Daoy (cell line): ENCODE measurements around the gene RALGPS1. TPM values are rescaled to one million over a fixed set of nuclear protein-coding genes. Genes with fewer than 3 reads are reported as not detected.

Experiments
- DNase-seq: peaks from one replicate; pipeline ENCODE4 v3.0.0-alpha.2; 2015; ENCODE audit warnings: low read depth
- total RNA-seq: library from RNA; depleted of rRNA; stranded (reverse); fragments of >200 nt; shearing (Covaris generic); gene quantifications from 2 replicates; pipeline ENCODE4 v1.2.3, GENCODE V29; 2014

Gene RALGPS1
- total RNA-seq, 1 experiment from 2014 or later, result 4.9 TPM

- no peak for DNase-seq
Observed at GRCh38 chr9:127053057-127053821, 138.7 kb downstream of the RALGPS1 start.

DNA sequence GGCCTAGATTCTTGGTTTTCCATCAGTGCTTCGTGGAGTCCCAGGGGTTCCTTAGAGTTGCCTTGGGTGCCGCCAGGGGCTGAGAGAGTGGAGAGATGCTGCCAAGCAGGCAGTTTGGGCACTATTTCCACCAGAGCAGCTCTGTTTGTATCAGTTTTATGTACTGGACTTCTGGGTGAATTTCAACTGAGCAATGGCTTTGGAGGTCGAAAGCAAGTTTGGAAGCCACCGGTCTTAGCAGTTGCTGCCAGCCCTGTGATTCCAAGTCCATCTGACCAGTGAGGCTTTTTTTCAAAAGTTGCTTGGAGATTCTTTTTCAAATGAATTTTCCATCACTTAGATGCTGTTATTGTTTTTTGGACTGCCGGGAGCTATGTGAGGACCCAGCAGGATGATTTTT lies 139.4 kb downstream of the RALGPS1 start:
- no peak for DNase-seq

DNA sequence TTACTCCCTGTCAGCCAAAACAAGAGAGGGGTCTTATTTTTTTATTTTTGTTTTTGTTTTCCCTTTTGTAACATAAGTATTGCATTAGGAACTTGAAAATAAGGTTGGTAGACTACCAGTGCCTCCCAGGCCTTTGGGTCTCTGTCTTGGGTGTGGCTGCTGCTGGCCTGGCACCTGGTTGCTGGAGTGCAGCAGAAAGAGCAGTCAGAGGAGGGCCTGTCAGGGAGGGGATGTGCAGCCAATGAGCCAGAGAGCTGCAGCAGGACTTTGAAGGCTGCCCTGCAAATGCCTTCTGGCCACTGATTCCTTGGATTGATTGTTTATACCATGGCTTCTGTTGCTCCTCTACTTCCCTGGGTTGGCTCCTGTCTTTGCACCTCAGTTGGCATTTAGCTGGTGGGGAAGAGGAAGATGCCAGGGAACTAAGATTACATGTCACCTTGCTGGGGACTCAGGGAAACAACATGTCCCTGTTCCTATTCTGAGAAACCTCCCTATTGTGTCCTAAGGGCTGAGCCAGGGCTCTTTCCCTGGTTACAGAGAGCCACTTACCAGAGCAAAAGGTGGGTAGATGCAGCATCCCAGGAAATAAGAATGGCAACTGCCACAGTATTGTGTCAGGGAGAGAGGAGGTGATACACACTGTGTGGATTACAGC lies 141.3 kb downstream of the RALGPS1 start:
- no peak for DNase-seq

- no peak for DNase-seq
Observed at GRCh38 chr9:127056446-127056845, 141.9 kb downstream of the RALGPS1 start.

DNA sequence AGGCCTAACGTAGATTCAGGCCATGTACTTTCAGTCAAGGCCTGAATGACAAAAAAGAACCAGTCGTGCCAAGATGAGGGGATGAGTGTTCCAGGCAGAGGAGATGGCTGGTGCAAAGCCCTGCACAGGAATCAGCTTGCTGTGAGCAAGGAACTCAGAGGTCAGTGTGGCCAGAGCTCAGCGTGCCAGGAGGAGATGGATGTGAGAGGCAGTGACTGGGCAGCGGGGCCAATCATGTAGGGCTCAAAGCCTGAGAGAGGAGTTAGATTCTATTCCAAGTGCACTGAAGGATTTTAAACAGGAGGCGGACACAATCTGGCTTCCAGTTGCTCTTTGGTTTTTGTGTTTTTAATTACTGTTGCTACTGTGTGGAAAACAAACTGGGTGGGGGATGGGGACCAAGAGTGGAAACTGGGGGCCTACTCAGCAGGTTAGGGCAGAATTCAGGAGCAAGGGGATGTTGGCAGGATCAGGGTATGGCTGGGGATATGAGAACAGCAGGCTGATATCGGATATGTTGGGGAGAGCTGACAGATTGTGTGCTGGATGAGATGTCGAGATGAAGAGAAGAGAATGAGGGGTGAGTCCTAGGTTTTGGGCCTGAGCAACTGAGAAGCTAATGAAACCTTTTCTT lies 143.5 kb downstream of the RALGPS1 start:
- no peak for DNase-seq

GRCh38 chr9:127058645-127059021 lies 144.1 kb downstream of the RALGPS1 start:
- peak; percentile 53 for DNase-seq

DNA sequence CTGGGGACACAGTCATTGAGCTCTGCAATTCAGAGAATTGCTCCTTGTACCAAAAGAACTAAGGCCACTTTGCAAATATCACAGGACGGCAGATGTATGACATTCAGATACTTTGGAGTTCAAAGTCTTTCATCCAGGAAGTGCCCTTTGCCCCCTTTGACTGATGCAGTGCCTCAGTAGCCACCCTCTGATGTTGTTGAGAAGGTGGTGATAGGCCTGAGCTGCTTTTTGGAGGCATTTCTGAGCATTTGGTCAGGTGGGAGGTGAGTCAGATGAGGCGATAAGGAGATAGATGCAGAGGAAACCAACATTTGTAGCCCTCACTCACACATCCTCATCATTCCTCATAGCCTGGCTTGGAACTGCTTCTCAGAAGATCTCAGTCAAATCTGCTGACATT lies 144.4 kb downstream of the RALGPS1 start:
- no peak for DNase-seq

- no peak for DNase-seq
Observed at GRCh38 chr9:127059765-127060361, 145.3 kb downstream of the RALGPS1 start.

- DNase-seq, result no peak
Observed at GRCh38 chr9:127061411-127061810, 146.8 kb downstream of the RALGPS1 start.

DNA sequence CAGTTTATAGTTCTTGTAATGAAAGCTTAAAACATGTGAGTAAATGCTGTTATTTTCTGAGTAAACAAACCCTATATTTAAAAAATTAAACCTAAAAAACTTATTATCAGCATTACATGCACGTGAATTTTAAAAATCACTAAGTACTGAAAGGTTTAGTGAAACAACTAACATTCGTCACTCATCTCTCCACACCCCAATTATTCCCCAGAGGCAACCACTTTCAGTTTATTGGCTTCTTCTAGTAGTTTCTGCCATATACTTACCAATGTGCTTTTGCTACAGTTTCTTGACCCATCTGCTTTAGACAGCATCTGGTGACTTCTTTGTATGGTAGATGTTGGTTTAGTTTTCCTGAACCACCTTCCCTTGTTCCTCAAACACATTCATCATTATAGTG lies 149.8 kb downstream of the RALGPS1 start:
- no peak for DNase-seq

DNA sequence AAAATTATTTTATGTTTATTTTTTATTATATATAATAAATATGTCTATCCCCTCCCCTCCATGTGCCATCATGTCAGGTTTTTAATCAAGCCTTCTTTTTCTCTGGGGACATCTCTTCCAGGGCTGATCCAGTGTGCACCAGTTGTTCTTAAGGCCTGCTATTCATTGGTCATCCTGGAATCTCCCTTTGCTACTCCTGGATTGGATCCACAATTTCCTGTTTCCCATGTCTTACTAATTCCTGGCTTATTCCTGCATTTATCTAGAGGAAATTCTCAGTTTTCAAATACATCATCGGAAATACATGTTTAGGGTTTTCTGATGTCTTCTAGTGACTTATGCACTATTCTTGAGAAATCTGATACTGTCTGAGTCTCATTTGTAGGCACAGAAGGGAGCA lies 151.0 kb downstream of the RALGPS1 start:
- peak; percentile 82 for DNase-seq

GRCh38 chr9:127066060-127066850 lies 151.7 kb downstream of the RALGPS1 start:
- peak; percentile 69 for DNase-seq

DNA sequence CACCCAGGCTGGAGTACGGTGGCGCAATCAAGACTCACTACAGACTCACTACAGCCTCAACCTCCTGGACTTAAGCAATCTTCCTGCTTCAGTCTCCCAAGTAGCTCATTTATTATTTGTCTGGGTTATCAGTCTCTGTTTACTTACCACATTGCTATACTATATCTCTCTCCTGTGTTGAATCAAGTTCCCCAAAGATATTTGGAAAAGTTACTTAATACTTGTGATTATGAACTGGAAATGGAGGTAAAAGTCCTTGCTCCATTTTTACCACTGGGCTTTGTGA lies 152.2 kb downstream of the RALGPS1 start:
- peak; percentile 57 for DNase-seq

DNA sequence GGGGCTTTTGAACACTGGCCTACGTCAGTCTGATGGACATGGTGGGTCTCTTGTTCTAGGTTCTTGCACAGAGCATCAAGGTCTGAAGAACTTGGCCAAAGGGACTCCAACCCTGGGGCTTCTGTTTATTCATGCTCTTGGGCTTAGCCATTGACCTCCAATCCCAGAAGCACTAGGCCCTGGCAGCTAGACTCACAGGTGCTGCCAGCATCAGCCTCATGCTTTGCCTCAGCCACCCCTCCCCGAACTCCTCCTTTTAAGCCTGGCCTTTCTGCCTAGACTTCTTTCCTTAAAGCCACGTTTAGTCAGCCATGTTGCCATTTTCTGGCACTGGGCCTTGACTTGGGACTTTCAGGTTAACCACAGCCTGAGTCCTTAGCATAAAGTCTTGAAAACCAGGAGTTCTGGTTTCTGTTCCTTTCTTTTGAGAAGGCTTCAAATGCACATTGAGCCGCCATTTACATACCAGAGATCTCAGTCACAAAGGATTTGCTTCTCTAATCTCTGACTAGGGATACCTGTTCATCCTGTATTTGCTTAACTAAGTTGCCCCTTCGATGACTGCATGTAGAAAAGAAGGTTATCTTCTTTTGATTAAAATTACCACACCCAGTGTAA lies 153.1 kb downstream of the RALGPS1 start:
- no peak for DNase-seq

GRCh38 chr9:127074561-127075548 lies 160.3 kb downstream of the RALGPS1 start:
- DNase-seq, result no peak

DNA sequence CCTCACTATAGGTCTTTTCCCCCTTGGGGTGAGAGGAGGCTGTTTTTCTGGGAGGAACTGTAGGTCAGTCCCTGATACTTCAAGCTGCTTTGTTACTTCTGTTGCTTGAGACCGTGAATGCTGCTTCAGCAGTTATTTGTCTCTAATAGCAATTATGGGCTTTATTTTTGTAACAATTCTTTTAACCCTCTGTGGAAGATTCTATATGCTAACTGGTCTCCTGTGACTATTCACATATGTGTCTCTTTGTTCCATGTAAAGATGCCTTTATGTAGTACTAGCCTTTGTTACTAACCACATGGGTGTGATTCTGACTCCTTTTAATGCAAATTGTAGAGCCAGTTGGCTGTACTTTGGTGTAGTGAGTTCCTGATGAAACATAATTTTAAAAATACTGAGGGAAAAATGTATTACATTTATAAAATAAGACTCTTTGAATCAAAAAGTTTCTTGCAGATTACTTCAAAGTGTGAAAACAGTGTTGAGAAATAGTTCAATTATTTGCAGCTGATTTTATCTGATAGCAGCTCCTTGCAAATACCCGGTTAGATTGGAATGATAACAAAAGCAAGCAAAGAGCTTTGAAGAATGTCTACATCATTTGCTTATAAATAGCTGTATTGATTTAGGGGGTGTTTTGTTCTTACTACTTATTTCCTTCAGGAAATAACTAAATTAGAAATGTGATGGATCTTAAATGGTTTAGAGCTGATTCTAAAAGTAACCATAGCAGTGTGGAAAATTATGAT lies 161.2 kb downstream of the RALGPS1 start:
- no peak for DNase-seq

DNA sequence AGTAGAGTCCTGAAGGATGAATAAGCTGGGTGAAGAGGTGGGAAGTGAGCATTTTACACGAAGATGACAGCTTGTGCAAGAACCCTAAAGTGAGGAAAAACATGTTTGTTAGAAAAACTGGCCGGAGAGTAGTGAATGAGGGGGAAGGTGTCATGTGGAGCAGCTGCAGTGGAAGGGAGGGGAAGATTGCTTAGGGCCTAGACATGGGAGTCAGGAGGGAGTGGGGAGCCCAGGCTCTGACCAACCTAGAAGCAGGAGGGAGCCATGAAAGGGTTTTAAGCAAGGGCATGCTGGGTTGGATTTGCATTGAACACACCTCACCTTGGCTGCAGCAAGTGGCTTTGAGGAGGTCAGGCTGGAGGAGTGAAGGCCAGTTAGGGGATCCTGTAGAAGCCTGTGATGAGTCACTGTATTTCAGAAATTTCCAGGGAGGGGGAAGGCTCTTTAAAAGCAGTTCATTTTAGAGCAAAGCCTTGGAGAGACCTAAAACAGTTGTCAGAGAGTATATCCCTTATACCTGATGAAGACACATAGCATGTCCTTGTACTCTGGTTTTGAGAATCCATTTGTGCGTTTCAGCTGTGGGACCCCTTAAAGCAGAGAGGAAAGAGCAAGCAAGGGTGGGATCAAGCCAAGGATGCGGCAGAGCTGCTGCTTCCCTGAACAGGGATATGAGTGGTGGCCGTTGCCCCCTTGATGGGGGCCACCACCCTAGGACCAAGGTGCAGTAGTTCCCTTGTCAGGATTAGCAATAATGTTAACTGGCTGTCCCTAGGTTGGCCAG lies 162.5 kb downstream of the RALGPS1 start:
- DNase-seq, result no peak

- no peak for DNase-seq
Observed at GRCh38 chr9:127077644-127077946, 163.0 kb downstream of the RALGPS1 start.

GRCh38 chr9:127078336-127078735 lies 163.8 kb downstream of the RALGPS1 start:
- no peak for DNase-seq
